Keratinocyte (primary cell): ENCODE results near the gene DEGS2. TPM values are rescaled to one million over a fixed set of nuclear protein-coding genes. Genes with fewer than 3 reads are reported as not detected.

ENCODE experiments used
- DNase-seq: peaks from one replicate; pipeline ENCODE4 v3.0.0-alpha.2; 2011; ENCODE audit warnings: low read depth, missing footprints, low spot score
- FAIRE-seq: peaks from 2 replicates; lab custom pipeline; 2011; peaks lifted over from hg19 to GRCh38; lab: Jason Lieb, UNC
- H2AFZ ChIP-seq: 2 replicates; pipeline ENCODE4 v1.6.0; 2012; ENCODE audit warnings: low read length, control low read depth, inconsistent platforms; ENCODE audit not compliant: control insufficient read depth
- H3K27ac ChIP-seq: 2 replicates; pipeline ENCODE4 v1.5.1; 2011; ENCODE audit warnings: low read length; ENCODE audit not compliant: control insufficient read depth, insufficient read depth
- H3K27me3 ChIP-seq: 3 replicates; pipeline ENCODE4 v1.6.0; 2011; ENCODE audit warnings: low read length; ENCODE audit not compliant: control insufficient read depth, insufficient read depth; ENCODE audit errors: extremely low read depth
- H3K36me3 ChIP-seq, 2 experiments: 2 replicates in 1 of 2; 3 replicates in 1 of 2; pipeline ENCODE4 v1.5.1; 2011; ENCODE audit warnings: low read length in 2 of 2, mild to moderate bottlenecking in 1 of 2; ENCODE audit not compliant: control insufficient read depth in 2 of 2, insufficient read depth in 2 of 2; ENCODE audit errors: extremely low read depth in 1 of 2
- H3K4me1 ChIP-seq: 3 replicates; pipeline ENCODE4 v1.5.1; 2011; ENCODE audit warnings: low read length; ENCODE audit not compliant: control insufficient read depth, insufficient read depth; ENCODE audit errors: extremely low read depth
- H3K4me2 ChIP-seq: 3 replicates; pipeline ENCODE4 v1.6.0; 2011; ENCODE audit warnings: low read depth, low read length; ENCODE audit not compliant: control insufficient read depth, insufficient read depth; ENCODE audit errors: extremely low read depth
- H3K4me3 ChIP-seq, 3 experiments: fragments of 200-600 bp in 1 of 3; sonication (generic) in 1 of 3; 2 replicates in 2 of 3; 3 replicates in 1 of 3; pipeline ENCODE4 v1.5.1; 2011 to 2016; ENCODE audit warnings: low read length in 3 of 3, mild to moderate bottlenecking in 3 of 3, control low read depth in 2 of 3, inconsistent platforms in 1 of 3, low read depth in 1 of 3, mixed read lengths in 1 of 3, mixed run types in 1 of 3, moderate library complexity in 1 of 3; ENCODE audit not compliant: control insufficient read depth in 2 of 3, insufficient read depth in 2 of 3; ENCODE audit errors: extremely low read depth in 1 of 3
- H3K79me2 ChIP-seq: 2 replicates; pipeline ENCODE4 v1.6.0; 2012; ENCODE audit warnings: low read length; ENCODE audit not compliant: control insufficient read depth, insufficient read depth
- H3K9ac ChIP-seq: 3 replicates; pipeline ENCODE4 v1.6.0; 2011; ENCODE audit warnings: low read length; ENCODE audit not compliant: control insufficient read depth, insufficient read depth; ENCODE audit errors: extremely low read depth
- H3K9me1 ChIP-seq: 3 replicates; pipeline ENCODE4 v1.6.0; 2011; ENCODE audit warnings: low read length; ENCODE audit not compliant: control insufficient read depth, insufficient read depth; ENCODE audit errors: extremely low read depth
- H3K9me3 ChIP-seq: 2 replicates; pipeline ENCODE4 v1.5.1; 2012; ENCODE audit warnings: low read depth, low read length; ENCODE audit not compliant: control insufficient read depth
- H4K20me1 ChIP-seq: 3 replicates; pipeline ENCODE4 v1.6.0; 2011; ENCODE audit warnings: low read length; ENCODE audit not compliant: control insufficient read depth, insufficient read depth; ENCODE audit errors: extremely low read depth
- CTCF ChIP-seq, 3 experiments: IDR thresholded peaks in 1 of 3; conservative IDR thresholded peaks in 1 of 3; optimal IDR thresholded peaks in 1 of 3; 2 replicates in 2 of 3; 3 replicates in 1 of 3; pipeline versions ENCODE3 to v1.5.1; 2011; ENCODE audit warnings: low read length in 3 of 3, mild to moderate bottlenecking in 3 of 3, moderate library complexity in 2 of 3, control low read depth in 1 of 3, inconsistent platforms in 1 of 3; ENCODE audit not compliant: insufficient read depth in 2 of 3; ENCODE audit errors: extremely low read depth in 1 of 3
- EZH2 ChIP-seq: IDR thresholded peaks from one replicate; pipeline ENCODE4 v1.6.1; 2012; ENCODE audit warnings: inconsistent platforms, mild to moderate bottlenecking, low read length, moderate library complexity
- dilution Hi-C: fragments of 300-500 bp; cut with MboI; formaldehyde crosslinking; loops from one replicate; pipeline ENCODE4 v1.7.0; 2020; ENCODE audit warnings: low sequenced_read_pairs; ENCODE audit not compliant: extremely low pct_ligation_motif_present
- polyA plus RNA-seq, 5 experiments: library from polyadenylated mRNA; depleted of rRNA in 3 of 5; stranded (reverse) in 3 of 5; stranded (forward) in 1 of 5; unstranded in 1 of 5; fragments of >200 nt; gene quantifications; 1 replicate in 1 of 5; 2 replicates in 3 of 5; 3 replicates in 1 of 5; pipeline versions ENCODE4 v1.2.1 to v1.2.3, GENCODE V29; 2011 to 2012; ENCODE audit warnings: missing spikeins in 2 of 5, low read depth in 1 of 5, low replicate concordance in 1 of 5

Gene DEGS2
- polyA plus RNA-seq, 1 donor (not counting 4 experiments of a cell fraction or from before 2014, with no cell fraction given): 0.46 TPM

GRCh38 chr14:100170880-100171279, 11.4 kb upstream of the DEGS2 start:
- Histone ChIP-seq H3K4me1 (no peaks in the 10 kb centered on the region), H3K4me2 (no peak overlapping the region), H3K9me3 (no peaks in the 10 kb centered on the region), H2AFZ (no peak overlapping the region), H3K9me1 (no peaks in the 10 kb centered on the region), H3K27me3 (peaks cover 21% of the 10 kb centered on the region), H4K20me1 (no peaks in the 10 kb centered on the region), H3K9ac (no peak overlapping the region), H3K36me3 (no peaks in the 10 kb centered on the region), H3K4me3 (no peak overlapping the region), H3K27ac (no peak overlapping the region), H3K79me2 (no peaks in the 10 kb centered on the region)
- DNase-seq: no peak
- TF ChIP-seq EZH2: no peak
- no peak for TF ChIP-seq CTCF (optimal IDR thresholded peaks at IDR 0.05 in 1 of 3, IDR thresholded peaks at IDR 0.05 in 1 of 3, conservative IDR thresholded peaks at IDR 0.05 in 1 of 3; ENCODE audit: extremely low read depth in 1 of 3, insufficient read depth in 2 of 3, low read length in 3 of 3)
- FAIRE-seq: no peak
- dilution Hi-C loops: no loop called here

- peaks cover 17% of the 10 kb centered on the region for H3K27me3 ChIP-seq
- H3K36me3 ChIP-seq: no peaks in the 10 kb centered on the region
- no peaks in the 10 kb centered on the region for H3K4me1 ChIP-seq
- H3K4me2 ChIP-seq: no peak overlapping the region
- H3K4me3 ChIP-seq: no peak overlapping the region
- TF ChIP-seq CTCF (optimal IDR thresholded peaks at IDR 0.05 in 1 of 3, IDR thresholded peaks at IDR 0.05 in 1 of 3, conservative IDR thresholded peaks at IDR 0.05 in 1 of 3; ENCODE audit: extremely low read depth in 1 of 3, insufficient read depth in 2 of 3, low read length in 3 of 3) (no peak), EZH2 (no peak)
- dilution Hi-C loops: no loop called here
- H2AFZ ChIP-seq: no peak overlapping the region
- no peak for FAIRE-seq
- DNase-seq: no peak
- no peaks in the 10 kb centered on the region for H3K9me1 ChIP-seq
- H3K9ac ChIP-seq: no peak overlapping the region
- no peaks in the 10 kb centered on the region for H4K20me1 ChIP-seq
- H3K27ac ChIP-seq: no peak overlapping the region
- no peaks in the 10 kb centered on the region for H3K79me2 ChIP-seq
- H3K9me3 ChIP-seq: no peaks in the 10 kb centered on the region
Observed at GRCh38 chr14:100168506-100168905, 9.1 kb upstream of the DEGS2 start.
